ENCODE data around the gene ASIC3.
"Not testable (repeated sequence)": the region's sequence is repeated elsewhere in the genome, so short reads cannot be mapped to it uniquely, and the experiment has no call there.

The ASIC3 gene

GRCh38 chr7:151026771-151027727 is 21.3 kb upstream of the ASIC3 start:
- H3K79me1 ChIP-seq (replicated peaks; ENCODE audit: low read length, poor library complexity, severe bottlenecking); H2BK15ac ChIP-seq (ENCODE audit: low read depth, poor library complexity, severe bottlenecking); H2AFZ ChIP-seq (ENCODE audit: low read depth, low read length); H3K4me1 ChIP-seq (ENCODE audit: control insufficient read depth, insufficient read depth, low read depth, low read length); H2BK12ac ChIP-seq (ENCODE audit: low read length in 2 of 2); H3K4me2 ChIP-seq (ENCODE audit: low read length, poor library complexity, severe bottlenecking); H3K14ac ChIP-seq (ENCODE audit: low read length in 2 of 2); H3K18ac ChIP-seq (ENCODE audit: low read depth in 1 of 2, low read length in 2 of 2); H2BK5ac ChIP-seq (ENCODE audit: low read depth, low read length, poor library complexity, severe bottlenecking); H2BK120ac ChIP-seq (ENCODE audit: low read depth, low read length); H4K91ac ChIP-seq (ENCODE audit: low read length); H3K4ac ChIP-seq (ENCODE audit: low read depth in 1 of 2, low read length in 2 of 2); H2AK5ac ChIP-seq (ENCODE audit: low read length, severe bottlenecking); H3K23ac ChIP-seq (ENCODE audit: low read length in 2 of 2); H3K36me3 ChIP-seq (ENCODE audit: control insufficient read depth in 1 of 2, insufficient read depth in 2 of 2, low read depth in 1 of 2, low read length in 2 of 2); H3K27ac ChIP-seq (ENCODE audit: low read length, poor library complexity, severe bottlenecking); H3K9me3 ChIP-seq (ENCODE audit: control insufficient read depth, low read length): not testable (repeated sequence)
- H4K8ac ChIP-seq (ENCODE audit: low read length): peak overlapping the region; percentile 80
- peak overlapping the region; percentile 92 for H3K9ac ChIP-seq (ENCODE audit: low read length)
- peak; percentile 12 for DNase-seq
- peak overlapping the region in 1 of 2 experiments; percentile 92 for H3K4me3 ChIP-seq (ENCODE audit: insufficient read depth in 1 of 2, low read depth in 1 of 2, low read length in 2 of 2)
- WGBS: 34% methylated on average over 16 of the region's 19 CpGs
- peaks cover 7 to 14% of the 10 kb centered on the region in 2 experiments for H3K27me3 ChIP-seq (ENCODE audit: control insufficient read depth in 1 of 2, insufficient read depth in 1 of 2, low read length in 2 of 2)

- H2AK5ac ChIP-seq (ENCODE audit: low read length, severe bottlenecking); H3K23ac ChIP-seq (ENCODE audit: low read length in 2 of 2); DNase-seq; H2BK120ac ChIP-seq (ENCODE audit: low read depth, low read length); H2BK5ac ChIP-seq (ENCODE audit: low read depth, low read length, poor library complexity, severe bottlenecking); H3K14ac ChIP-seq (ENCODE audit: low read length in 2 of 2); H3K27ac ChIP-seq (ENCODE audit: low read length, poor library complexity, severe bottlenecking); H3K36me3 ChIP-seq (ENCODE audit: control insufficient read depth in 1 of 2, insufficient read depth in 2 of 2, low read depth in 1 of 2, low read length in 2 of 2); H4K91ac ChIP-seq (ENCODE audit: low read length); H2BK15ac ChIP-seq (ENCODE audit: low read depth, poor library complexity, severe bottlenecking); H3K9me3 ChIP-seq (ENCODE audit: control insufficient read depth, low read length); H3K4me1 ChIP-seq (ENCODE audit: control insufficient read depth, insufficient read depth, low read depth, low read length): not testable (repeated sequence)
- peak overlapping the region; percentile 76 for H4K8ac ChIP-seq (ENCODE audit: low read length)
- peaks cover 6 to 14% of the 10 kb centered on the region in 2 experiments for H3K27me3 ChIP-seq (ENCODE audit: control insufficient read depth in 1 of 2, insufficient read depth in 1 of 2, low read length in 2 of 2)
- 18% methylated on average over 16 of the region's 16 CpGs for WGBS
- peak overlapping the region in 1 of 2 experiments; percentile 30 for H3K4ac ChIP-seq (ENCODE audit: low read depth in 1 of 2, low read length in 2 of 2)
- H3K79me1 ChIP-seq (replicated peaks; ENCODE audit: low read length, poor library complexity, severe bottlenecking): peaks cover 12% of the 10 kb centered on the region
- peak overlapping the region in 1 of 2 experiments; percentile 31 for H2BK12ac ChIP-seq (ENCODE audit: low read length in 2 of 2)
- peak overlapping the region; percentile 58 for H3K4me2 ChIP-seq (ENCODE audit: low read length, poor library complexity, severe bottlenecking)
- H3K4me3 ChIP-seq (ENCODE audit: insufficient read depth in 1 of 2, low read depth in 1 of 2, low read length in 2 of 2): peak overlapping the region; percentile 39 to 92
- H2AFZ ChIP-seq (ENCODE audit: low read depth, low read length): peak overlapping the region; percentile 91
- H3K18ac ChIP-seq (ENCODE audit: low read depth in 1 of 2, low read length in 2 of 2): peak overlapping the region; percentile 35 to 43
- peak overlapping the region; percentile 92 for H3K9ac ChIP-seq (ENCODE audit: low read length)
Observed at GRCh38 chr7:151027728-151028130, 20.6 kb upstream of the ASIC3 start.

- DNase-seq: peak; percentile 99
- Histone ChIP-seq H3K9ac (ENCODE audit: low read length) (peak within 1 kb of the TSS; percentile 92), H2BK120ac (ENCODE audit: low read depth, low read length) (no peak within 1 kb of the TSS), H3K79me1 (replicated peaks; ENCODE audit: low read length, poor library complexity, severe bottlenecking) (peaks cover 14% of the 10 kb centered on the region), H3K4me3 (ENCODE audit: insufficient read depth in 1 of 2, low read depth in 1 of 2, low read length in 2 of 2) (peak within 1 kb of the TSS; percentile 65 to 92), H3K4ac (ENCODE audit: low read depth in 1 of 2, low read length in 2 of 2) (peak within 1 kb of the TSS in 1 of 2 experiments; percentile 54), H3K36me3 (ENCODE audit: control insufficient read depth in 1 of 2, insufficient read depth in 2 of 2, low read depth in 1 of 2, low read length in 2 of 2) (peaks cover 2 to 13% of the 10 kb centered on the region in 2 experiments), H3K27ac (ENCODE audit: low read length, poor library complexity, severe bottlenecking) (peak within 1 kb of the TSS; percentile 48), H3K4me1 (ENCODE audit: control insufficient read depth, insufficient read depth, low read depth, low read length) (peaks cover 6% of the 10 kb centered on the region), H3K27me3 (ENCODE audit: control insufficient read depth in 1 of 2, insufficient read depth in 1 of 2, low read length in 2 of 2) (peaks cover under 1 to 11% of the 10 kb centered on the region in 2 experiments), H3K18ac (ENCODE audit: low read depth in 1 of 2, low read length in 2 of 2) (peak within 1 kb of the TSS; percentile 35 to 90), H3K9me3 (ENCODE audit: control insufficient read depth, low read length) (no peaks in the 10 kb centered on the region), H3K23ac (ENCODE audit: low read length in 2 of 2) (no peak within 1 kb of the TSS), H4K8ac (ENCODE audit: low read length) (peak within 1 kb of the TSS; percentile 80), H2BK5ac (ENCODE audit: low read depth, low read length, poor library complexity, severe bottlenecking) (no peak within 1 kb of the TSS), H2AFZ (ENCODE audit: low read depth, low read length) (peak within 1 kb of the TSS; percentile 91), H3K14ac (ENCODE audit: low read length in 2 of 2) (no peak within 1 kb of the TSS), H2BK15ac (ENCODE audit: low read depth, poor library complexity, severe bottlenecking) (no peak within 1 kb of the TSS), H2BK12ac (ENCODE audit: low read length in 2 of 2) (peak within 1 kb of the TSS; percentile 56 to 67), H4K91ac (ENCODE audit: low read length) (no peak within 1 kb of the TSS), H3K4me2 (ENCODE audit: low read length, poor library complexity, severe bottlenecking) (peak within 1 kb of the TSS; percentile 86), H2AK5ac (ENCODE audit: low read length, severe bottlenecking) (no peak within 1 kb of the TSS)
- WGBS: 2% methylated on average over 53 of the region's 53 CpGs
Observed at GRCh38 chr7:151028131-151028947, 20.0 kb upstream of the ASIC3 start, which contains the start of gene ABCB8. TSS of gene ABCB8 (plus strand) at chr7:151028450. CDS start at chr7:151028516, 66 bp downstream.
